ENCODE measurements around the gene GGT6. TPM values are rescaled to one million over a fixed set of nuclear protein-coding genes. Genes with fewer than 3 reads are reported as not detected.

Gene GGT6
- polyA plus RNA-seq, 2 of the 4 experiments (the other 2 are of a cell fraction): not detected

DNA sequence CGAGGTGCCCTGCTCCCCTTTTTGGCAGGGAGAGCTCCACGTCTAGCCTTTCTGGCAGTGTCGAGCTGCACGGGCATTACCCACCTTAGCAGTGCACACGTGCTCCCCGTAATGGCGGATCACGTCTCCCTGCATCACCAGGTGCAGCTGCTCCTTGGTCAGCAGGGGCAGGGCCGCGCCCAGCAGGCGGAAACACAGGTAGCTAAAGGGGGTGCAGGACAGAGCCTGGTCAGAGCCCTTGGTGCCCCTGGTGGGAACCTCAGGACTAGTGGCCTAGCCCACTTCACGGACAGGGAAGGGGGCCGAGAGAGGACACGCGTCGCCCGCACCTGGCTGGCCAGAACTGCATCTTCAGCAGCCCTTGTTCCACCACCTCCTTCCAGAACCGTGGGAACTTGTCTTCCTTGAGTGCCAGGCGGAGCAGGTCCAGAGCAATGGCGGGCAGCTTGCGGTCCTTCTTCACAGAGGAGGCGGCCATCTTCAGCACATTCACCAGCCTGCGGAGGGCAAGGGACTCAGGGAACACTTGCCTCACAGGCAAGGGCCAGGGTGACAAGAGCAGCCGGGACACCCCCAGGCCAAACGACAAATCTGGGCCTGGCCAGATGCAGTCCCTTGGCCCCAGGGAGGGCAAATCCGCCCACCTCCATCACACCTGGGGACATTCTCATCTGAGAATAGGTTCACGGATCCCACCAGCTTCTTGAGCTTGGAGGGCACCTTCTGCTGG lies 8.4 kb downstream of the GGT6 start:
- Histone ChIP-seq H3K4me2 (no peak overlapping the region), H3K4me3 (no peak overlapping the region), H3K9me3 (no peaks in the 10 kb centered on the region), H3K27ac (no peak overlapping the region), H3K4me1 (peaks cover 28% of the 10 kb centered on the region)
- CTCF ChIA-PET: interaction anchor here (0.5 to 13.0 kb wide), 11 partner anchors 10 to 783 kb away, joined by 3 to 99 read pairs (median 3); no protein-coding TSS in a partner anchor
- no peak for TF ChIP-seq RARB (CRISPR knock-in tag; IDR thresholded peaks at IDR 0.05)
- TF ChIP-seq RNF2 (IDR thresholded peaks at IDR 0.05; ENCODE audit: borderline replicate concordance, low read depth): no peak
- no peak for TF ChIP-seq GATA3 (IDR thresholded peaks at IDR 0.05; ENCODE audit: borderline replicate concordance)
- TF ChIP-seq, protein P1, sequence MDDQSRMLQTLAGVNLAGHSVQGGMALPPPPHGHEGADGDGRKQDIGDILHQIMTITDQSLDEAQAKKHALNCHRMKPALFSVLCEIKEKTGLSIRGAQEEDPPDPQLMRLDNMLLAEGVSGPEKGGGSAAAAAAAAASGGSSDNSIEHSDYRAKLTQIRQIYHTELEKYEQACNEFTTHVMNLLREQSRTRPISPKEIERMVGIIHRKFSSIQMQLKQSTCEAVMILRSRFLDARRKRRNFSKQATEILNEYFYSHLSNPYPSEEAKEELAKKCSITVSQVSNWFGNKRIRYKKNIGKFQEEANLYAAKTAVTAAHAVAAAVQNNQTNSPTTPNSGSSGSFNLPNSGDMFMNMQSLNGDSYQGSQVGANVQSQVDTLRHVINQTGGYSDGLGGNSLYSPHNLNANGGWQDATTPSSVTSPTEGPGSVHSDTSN (IDR thresholded peaks at IDR 0.05): no peak
- no peak for TF ChIP-seq HOXB5 (CRISPR knock-in tag; IDR thresholded peaks at IDR 0.05)
- no peak for TF ChIP-seq HDAC2 (IDR thresholded peaks at IDR 0.05)
- TF ChIP-seq KDM1A (IDR thresholded peaks at IDR 0.05; ENCODE audit: low read depth): no peak
- TF ChIP-seq EP300 (IDR thresholded peaks at IDR 0.05): no peak
- no peak for TF ChIP-seq TFCP2L1 (CRISPR knock-in tag; IDR thresholded peaks at IDR 0.05)
- TF ChIP-seq SREBF2 (IDR thresholded peaks at IDR 0.05): no peak
- TF ChIP-seq, protein P2, sequence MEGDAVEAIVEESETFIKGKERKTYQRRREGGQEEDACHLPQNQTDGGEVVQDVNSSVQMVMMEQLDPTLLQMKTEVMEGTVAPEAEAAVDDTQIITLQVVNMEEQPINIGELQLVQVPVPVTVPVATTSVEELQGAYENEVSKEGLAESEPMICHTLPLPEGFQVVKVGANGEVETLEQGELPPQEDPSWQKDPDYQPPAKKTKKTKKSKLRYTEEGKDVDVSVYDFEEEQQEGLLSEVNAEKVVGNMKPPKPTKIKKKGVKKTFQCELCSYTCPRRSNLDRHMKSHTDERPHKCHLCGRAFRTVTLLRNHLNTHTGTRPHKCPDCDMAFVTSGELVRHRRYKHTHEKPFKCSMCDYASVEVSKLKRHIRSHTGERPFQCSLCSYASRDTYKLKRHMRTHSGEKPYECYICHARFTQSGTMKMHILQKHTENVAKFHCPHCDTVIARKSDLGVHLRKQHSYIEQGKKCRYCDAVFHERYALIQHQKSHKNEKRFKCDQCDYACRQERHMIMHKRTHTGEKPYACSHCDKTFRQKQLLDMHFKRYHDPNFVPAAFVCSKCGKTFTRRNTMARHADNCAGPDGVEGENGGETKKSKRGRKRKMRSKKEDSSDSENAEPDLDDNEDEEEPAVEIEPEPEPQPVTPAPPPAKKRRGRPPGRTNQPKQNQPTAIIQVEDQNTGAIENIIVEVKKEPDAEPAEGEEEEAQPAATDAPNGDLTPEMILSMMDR (IDR thresholded peaks at IDR 0.05): no peak
- TF ChIP-seq SMC3 (IDR thresholded peaks at IDR 0.05): no peak
- TF ChIP-seq ZC3H11A (IDR thresholded peaks at IDR 0.05): no peak
- no peak for TF ChIP-seq NFE2L2 (conservative IDR thresholded peaks at IDR 0.05; ENCODE audit: low read length)
- TF ChIP-seq, protein P3, sequence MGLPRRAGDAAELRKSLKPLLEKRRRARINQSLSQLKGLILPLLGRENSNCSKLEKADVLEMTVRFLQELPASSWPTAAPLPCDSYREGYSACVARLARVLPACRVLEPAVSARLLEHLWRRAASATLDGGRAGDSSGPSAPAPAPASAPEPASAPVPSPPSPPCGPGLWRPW (IDR thresholded peaks at IDR 0.05): no peak
- TF ChIP-seq CBX8 (IDR thresholded peaks at IDR 0.05): no peak
- TF ChIP-seq CHD4 (IDR thresholded peaks at IDR 0.05; ENCODE audit: borderline replicate concordance): no peak
- TF ChIP-seq ZNF302 (CRISPR knock-in tag; IDR thresholded peaks at IDR 0.05): no peak
- TF ChIP-seq JUNB (IDR thresholded peaks at IDR 0.05): no peak
- no peak for TF ChIP-seq EHF (CRISPR knock-in tag; IDR thresholded peaks at IDR 0.05)
- FAIRE-seq (no peak), DNase-seq (ENCODE audit: low read depth in 1 of 2, low spot score in 1 of 2) (no peak), ATAC-seq (no peak)
- POLR2A ChIA-PET: interaction anchor here (0.8 kb wide), 1 partner anchor 10 kb away, joined by 3 read pairs; no protein-coding TSS in a partner anchor
- WGBS (ENCODE audit: missing lambda C conversion rate): 93% methylated on average over 26 of the region's 27 CpGs

DNA sequence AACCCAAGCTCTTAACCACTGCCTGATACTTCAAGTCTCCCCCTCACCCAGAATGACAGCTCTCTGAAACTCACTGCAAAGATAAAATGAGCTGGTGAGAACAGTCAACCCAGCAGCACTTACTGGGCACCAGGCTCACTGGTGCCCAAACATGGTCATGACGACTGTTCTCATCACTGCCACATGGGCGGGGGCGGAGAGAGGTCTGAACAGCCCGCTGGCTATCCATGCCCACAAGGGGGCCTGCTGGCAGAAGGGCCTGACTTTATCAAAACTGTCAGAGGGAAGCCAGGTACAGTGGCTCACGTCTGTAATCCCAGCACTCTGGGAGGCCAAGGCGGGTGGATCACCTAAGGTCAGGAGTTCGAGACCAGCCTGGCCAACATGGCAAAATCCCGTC lies 9.2 kb downstream of the GGT6 start:
- 90% methylated on average over 8 of the region's 8 CpGs for WGBS (ENCODE audit: missing lambda C conversion rate)
- Histone ChIP-seq H3K4me1 (peaks cover 28% of the 10 kb centered on the region), H3K4me3 (no peak overlapping the region), H3K27ac (no peak overlapping the region), H3K4me2 (no peak overlapping the region), H3K9me3 (no peaks in the 10 kb centered on the region)
- CTCF ChIA-PET: interaction anchor here (0.7 to 13.0 kb wide), 10 partner anchors 10 to 130 kb away, joined by 3 to 99 read pairs (median 3); no protein-coding TSS in a partner anchor
- FAIRE-seq: no peak
- peak in 1 of 2 experiments; percentile 62 for DNase-seq (ENCODE audit: low read depth in 1 of 2, low spot score in 1 of 2)
- TF ChIP-seq CHD4 (IDR thresholded peaks at IDR 0.05; ENCODE audit: borderline replicate concordance): no peak
- TF ChIP-seq, protein P2 (IDR thresholded peaks at IDR 0.05): peak; percentile 6; the same call in 1 of the 3 replicates
- ATAC-seq: peak in 1 of 2 experiments; percentile 35; a peak in 3 of 6 replicates
- POLR2A ChIA-PET: interaction anchor here (0.8 kb wide), 1 partner anchor 9 kb away, joined by 3 read pairs; no protein-coding TSS in a partner anchor
